WTC11 (cell line): Measurements from ENCODE around the gene SLC5A5. TPM values are rescaled to one million over a fixed set of nuclear protein-coding genes. Genes with fewer than 3 reads are reported as not detected.

ENCODE experiments used
- ATAC-seq: fragments of 200-7000 bp; cut with Tn5 transposase; 2 replicates; pipeline ENCODE4 v1.10.0; 2021; ENCODE audit warnings: mild to moderate bottlenecking, moderate library complexity
- CTCF ChIA-PET: fragments of 300-600 bp; sonication (Branson Sonifier 250); formaldehyde crosslinking; loops from one replicate; lab custom pipeline; 2021; ENCODE audit warnings: antibody characterized with exemption; lab: Charles Lee
- POLR2A ChIA-PET: fragments of 350-600 bp; sonication (Branson Sonifier 250); formaldehyde crosslinking; loops from one replicate; lab custom pipeline; 2021; ENCODE audit warnings: antibody characterized with exemption; lab: Charles Lee
- DNase-seq: peaks from one replicate; pipeline ENCODE4 v3.0.0; 2021; ENCODE audit warnings: low spot score
- H3K27ac Mint-ChIP-seq: 2 replicates; pipeline ENCODE4 v1.8.0; 2021; ENCODE audit warnings: mixed read lengths
- H3K27me3 Mint-ChIP-seq: 2 replicates; pipeline ENCODE4 v1.8.0; 2021; ENCODE audit warnings: low read depth, mild to moderate bottlenecking, moderate library complexity, mixed read lengths
- H3K36me3 Mint-ChIP-seq: 2 replicates; pipeline ENCODE4 v1.8.0; 2021; ENCODE audit warnings: mixed read lengths
- H3K4me1 Mint-ChIP-seq: 2 replicates; pipeline ENCODE4 v1.8.0; 2022; ENCODE audit warnings: mixed read lengths
- H3K4me3 Mint-ChIP-seq: 2 replicates; pipeline ENCODE4 v1.8.0; 2021; ENCODE audit warnings: mild to moderate bottlenecking, moderate library complexity, mixed read lengths
- H3K9me3 Mint-ChIP-seq: 2 replicates; pipeline ENCODE4 v1.8.0; 2021; ENCODE audit warnings: mixed read lengths
- AR ChIP-seq: fragments of 250-450 bp; sonication (Bioruptor Pico); IDR thresholded peaks from 2 replicates; pipeline ENCODE4 v1.9.0; 2021; ENCODE audit warnings: mild to moderate bottlenecking
- ARID4B ChIP-seq: sonication (generic); formaldehyde crosslinking; IDR thresholded peaks from 2 replicates; pipeline ENCODE4 v1.8.0; 2023; ENCODE audit warnings: missing genetic modification reagents, mild to moderate bottlenecking, borderline replicate concordance
- CBFB ChIP-seq: sonication (generic); formaldehyde crosslinking; IDR thresholded peaks from 2 replicates; pipeline ENCODE4 v1.8.1; 2022; ENCODE audit warnings: mild to moderate bottlenecking, low read depth, missing genetic modification reagents
- CREM ChIP-seq: sonication (generic); formaldehyde crosslinking; IDR thresholded peaks from 2 replicates; pipeline ENCODE4 v1.8.1; 2022; ENCODE audit warnings: mild to moderate bottlenecking, missing genetic modification reagents, moderate library complexity
- ESRRA ChIP-seq: sonication (generic); formaldehyde crosslinking; IDR thresholded peaks from 2 replicates; pipeline ENCODE4 v1.8.1; 2022; ENCODE audit warnings: mild to moderate bottlenecking, missing genetic modification reagents, borderline replicate concordance
- FOXJ3 ChIP-seq: sonication (generic); formaldehyde crosslinking; IDR thresholded peaks from 2 replicates; pipeline ENCODE4 v1.9.0; 2021; ENCODE audit warnings: missing genetic modification reagents, mild to moderate bottlenecking, borderline replicate concordance
- FOXP4 ChIP-seq: sonication (generic); formaldehyde crosslinking; IDR thresholded peaks from 2 replicates; pipeline ENCODE4 v1.8.0; 2022; ENCODE audit warnings: mild to moderate bottlenecking, missing genetic modification reagents
- JUN ChIP-seq: sonication (generic); formaldehyde crosslinking; IDR thresholded peaks from 2 replicates; pipeline ENCODE4 v1.8.0; 2023; ENCODE audit warnings: mild to moderate bottlenecking, missing genetic modification reagents
- MLX ChIP-seq: sonication (generic); formaldehyde crosslinking; IDR thresholded peaks from 2 replicates; pipeline ENCODE4 v1.8.1; 2023; ENCODE audit warnings: mild to moderate bottlenecking, missing genetic modification reagents, moderate library complexity
- MXD4 ChIP-seq: fragments of 250-450 bp; sonication (Bioruptor Pico); IDR thresholded peaks from 2 replicates; pipeline ENCODE4 v1.8.0; 2021; ENCODE audit warnings: mild to moderate bottlenecking, moderate library complexity, borderline replicate concordance
- USF1 ChIP-seq: sonication (generic); formaldehyde crosslinking; IDR thresholded peaks from 2 replicates; pipeline ENCODE4 v1.8.0; 2022; ENCODE audit warnings: mild to moderate bottlenecking, missing genetic modification reagents
- ZNF138 ChIP-seq: sonication (generic); formaldehyde crosslinking; conservative IDR thresholded peaks from 2 replicates; pipeline ENCODE4 v1.8.1; 2022; ENCODE audit warnings: mild to moderate bottlenecking, moderate library complexity, missing genetic modification reagents
- ZNF219 ChIP-seq: sonication (generic); formaldehyde crosslinking; IDR thresholded peaks from 2 replicates; pipeline ENCODE4 v1.8.0; 2023; ENCODE audit warnings: missing genetic modification reagents, mild to moderate bottlenecking, borderline replicate concordance
- ZNF425 ChIP-seq: fragments of 250-450 bp; sonication (Bioruptor Pico); conservative IDR thresholded peaks from 2 replicates; pipeline ENCODE4 v1.9.0; 2021; ENCODE audit warnings: mild to moderate bottlenecking
- ZNF671 ChIP-seq: fragments of 250-450 bp; sonication (Bioruptor Pico); IDR thresholded peaks from 2 replicates; pipeline ENCODE4 v1.8.0; 2021; ENCODE audit warnings: mild to moderate bottlenecking
- total RNA-seq: library from RNA; stranded (reverse); gene quantifications from 3 replicates; pipeline ENCODE4 v1.2.3, GENCODE V29; 2021

Gene SLC5A5
- total RNA-seq, 1 experiment from 2014 or later, result 2.5 TPM

- TF ChIP-seq ZNF425 (no peak), MXD4 (CRISPR knock-in tag) (no peak), ZNF219 (no peak), JUN (CRISPR knock-in tag) (no peak)
- TF ChIP-seq, all 79 proteins: peak for 0
Observed at GRCh38 chr19:17872251-17873001, 681 bp downstream of the SLC5A5 start (continued).

- Mint-ChIP-seq H3K27me3 (peaks cover 13% of the 10 kb centered on the region), H3K9me3 (no peaks in the 10 kb centered on the region), H3K4me3 (peak overlapping the region; percentile 68), H3K36me3 (no peaks in the 10 kb centered on the region), H3K4me1 (peaks cover 12% of the 10 kb centered on the region), H3K27ac (no peak overlapping the region)
- peak; percentile 76 for ATAC-seq
- ChIA-PET CTCF (interaction anchor here (1.7 to 6.0 kb wide), 2 partner anchors 57 to 59 kb away, joined by 12 to 173 read pairs; partner anchors contain the start of gene CCDC124), POLR2A (no interaction called here)
- DNase-seq, result peak; percentile 88
- TF ChIP-seq MLX, result no peak
- TF ChIP-seq ZNF138, result no peak
- no peak for TF ChIP-seq ZNF425
- peak; percentile 26; the same call in 1 of the 2 replicates for TF ChIP-seq CREM (CRISPR knock-in tag)
- no peak for TF ChIP-seq ZNF219
- no peak for TF ChIP-seq CBFB (CRISPR knock-in tag)
- no peak for TF ChIP-seq FOXJ3 (CRISPR knock-in tag)
- TF ChIP-seq USF1, result no peak
- no peak for TF ChIP-seq ARID4B (CRISPR knock-in tag)
- TF ChIP-seq FOXP4, result peak; percentile 71; the same call in 1 of the 2 replicates
- TF ChIP-seq AR, result no peak
- TF ChIP-seq ESRRA, result peak; percentile 53; the same call in 1 of the 2 replicates
- TF ChIP-seq ZNF671 (CRISPR knock-in tag), result no peak
Observed at GRCh38 chr19:17873786-17874757, 2.3 kb downstream of the SLC5A5 start.
